Cardiac fibroblast (primary cell): ENCODE measurements around the gene CORT.

Experiments used
- DNase-seq, 2 donors: peaks; one replicate each; pipeline versions ENCODE4 v3.0.0 to v3.0.0-alpha.2; 2010; ENCODE audit warnings: low read depth in 2 of 2
- H3K4me3 ChIP-seq, 2 donors: replicated peaks in 1 of 2; 1 replicate in 1 of 2; 2 replicates in 1 of 2; pipeline ENCODE4 v1.5.1; 2011; ENCODE audit warnings: low read depth in 2 of 2, low read length in 2 of 2, mild to moderate bottlenecking in 2 of 2, moderate library complexity in 1 of 2
- TF ChIP-seq, protein P1 (sequence below): IDR thresholded peaks from one replicate; pipeline ENCODE4 v1.5.1; 2011; ENCODE audit warnings: low read depth, mild to moderate bottlenecking, low read length, inconsistent platforms

CORT gene

DNA sequence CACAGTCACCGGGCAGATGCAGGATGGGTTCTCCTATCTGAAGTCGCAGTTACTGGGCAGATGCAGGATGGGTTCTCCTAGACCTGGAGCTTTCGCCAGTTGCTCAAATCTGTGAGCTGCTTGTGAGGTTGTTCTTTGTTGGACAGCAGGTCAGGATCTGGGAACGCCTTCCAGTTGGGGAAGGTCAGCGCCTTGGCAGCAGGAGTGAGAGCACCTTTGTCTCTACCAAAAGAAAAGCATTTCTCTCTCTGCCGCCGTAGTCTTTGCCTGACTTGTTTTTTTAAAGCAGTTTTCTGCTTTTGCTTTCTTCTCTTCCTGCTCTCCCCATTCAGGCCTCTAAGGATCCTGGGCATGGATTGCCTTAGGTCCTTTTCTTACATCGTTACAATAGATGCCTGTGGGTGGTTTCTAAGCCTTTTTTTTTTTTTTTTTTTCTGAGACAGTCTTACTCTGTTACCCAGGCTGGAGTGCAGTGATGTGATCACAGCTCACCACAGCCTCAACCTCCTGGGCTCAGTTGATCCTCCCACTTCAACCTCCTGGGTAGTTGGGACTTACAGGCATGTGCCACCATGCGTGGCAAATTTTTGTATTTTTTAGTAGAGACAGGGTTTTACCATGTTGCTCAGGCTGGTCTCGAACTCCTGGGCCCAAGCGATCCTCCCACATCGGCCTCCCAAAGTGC lies 40.6 kb downstream of the CORT start:
- DNase-seq, result no peak
- no peak overlapping the region for H3K4me3 ChIP-seq
- TF ChIP-seq, protein P1, sequence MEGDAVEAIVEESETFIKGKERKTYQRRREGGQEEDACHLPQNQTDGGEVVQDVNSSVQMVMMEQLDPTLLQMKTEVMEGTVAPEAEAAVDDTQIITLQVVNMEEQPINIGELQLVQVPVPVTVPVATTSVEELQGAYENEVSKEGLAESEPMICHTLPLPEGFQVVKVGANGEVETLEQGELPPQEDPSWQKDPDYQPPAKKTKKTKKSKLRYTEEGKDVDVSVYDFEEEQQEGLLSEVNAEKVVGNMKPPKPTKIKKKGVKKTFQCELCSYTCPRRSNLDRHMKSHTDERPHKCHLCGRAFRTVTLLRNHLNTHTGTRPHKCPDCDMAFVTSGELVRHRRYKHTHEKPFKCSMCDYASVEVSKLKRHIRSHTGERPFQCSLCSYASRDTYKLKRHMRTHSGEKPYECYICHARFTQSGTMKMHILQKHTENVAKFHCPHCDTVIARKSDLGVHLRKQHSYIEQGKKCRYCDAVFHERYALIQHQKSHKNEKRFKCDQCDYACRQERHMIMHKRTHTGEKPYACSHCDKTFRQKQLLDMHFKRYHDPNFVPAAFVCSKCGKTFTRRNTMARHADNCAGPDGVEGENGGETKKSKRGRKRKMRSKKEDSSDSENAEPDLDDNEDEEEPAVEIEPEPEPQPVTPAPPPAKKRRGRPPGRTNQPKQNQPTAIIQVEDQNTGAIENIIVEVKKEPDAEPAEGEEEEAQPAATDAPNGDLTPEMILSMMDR, result no peak

DNA sequence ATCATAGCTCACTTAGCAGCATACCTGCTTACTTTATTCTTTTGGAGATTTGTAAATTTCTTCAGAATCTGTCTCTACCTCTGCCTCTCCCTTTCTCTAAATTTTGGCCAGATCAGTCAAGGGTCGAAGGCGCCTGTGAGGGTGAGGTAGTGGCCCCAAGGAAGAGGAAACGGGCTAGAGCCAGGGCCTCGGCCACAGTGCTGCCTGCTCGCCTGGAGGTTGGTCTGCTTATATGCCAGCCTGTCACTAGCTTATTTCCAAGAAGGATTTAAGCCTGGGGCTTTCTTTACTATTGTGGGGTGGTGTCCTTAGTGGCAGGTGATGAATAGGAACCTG lies 44.6 kb downstream of the CORT start:
- H3K4me3 ChIP-seq, result no peak overlapping the region
- no peak for DNase-seq
- TF ChIP-seq, protein P1, result no peak

DNA sequence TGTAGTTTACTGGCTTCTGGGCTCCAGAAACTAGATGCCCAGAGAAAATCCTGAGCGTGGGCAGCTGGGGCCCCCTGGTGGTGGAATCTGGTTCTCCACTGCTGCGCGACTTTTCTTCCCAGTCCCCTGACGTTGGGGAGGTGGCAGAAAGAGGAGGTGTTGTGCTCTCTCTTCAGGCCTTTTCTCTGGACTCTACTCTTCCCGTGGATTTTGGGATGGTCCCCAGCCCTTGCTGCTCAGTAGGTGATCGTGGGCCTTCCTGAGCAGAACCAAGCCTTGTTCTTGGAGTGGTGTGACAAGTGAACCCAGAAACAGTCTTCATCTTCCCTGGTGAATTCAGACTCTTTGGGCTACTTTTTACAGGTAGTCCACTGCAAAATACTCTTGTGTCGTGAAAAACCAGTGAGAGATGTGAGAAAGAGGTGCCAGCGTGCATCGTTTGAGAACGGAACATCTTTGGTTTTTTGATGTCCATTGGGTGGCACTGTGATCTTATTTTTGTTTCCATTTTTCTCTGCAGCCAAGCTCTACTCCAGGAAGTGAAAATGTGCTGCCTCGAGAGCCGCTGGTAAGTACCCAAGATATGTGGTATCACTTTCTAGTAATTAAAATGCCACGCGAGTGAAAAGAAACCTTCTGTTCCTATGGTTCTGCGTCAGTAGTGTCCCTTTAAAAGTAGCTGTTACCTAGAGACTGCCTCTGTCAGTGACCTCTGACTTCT lies 45.1 kb downstream of the CORT start:
- DNase-seq, result peak; percentile 65 to 75
- TF ChIP-seq, protein P1, result peak; percentile 85

DNA sequence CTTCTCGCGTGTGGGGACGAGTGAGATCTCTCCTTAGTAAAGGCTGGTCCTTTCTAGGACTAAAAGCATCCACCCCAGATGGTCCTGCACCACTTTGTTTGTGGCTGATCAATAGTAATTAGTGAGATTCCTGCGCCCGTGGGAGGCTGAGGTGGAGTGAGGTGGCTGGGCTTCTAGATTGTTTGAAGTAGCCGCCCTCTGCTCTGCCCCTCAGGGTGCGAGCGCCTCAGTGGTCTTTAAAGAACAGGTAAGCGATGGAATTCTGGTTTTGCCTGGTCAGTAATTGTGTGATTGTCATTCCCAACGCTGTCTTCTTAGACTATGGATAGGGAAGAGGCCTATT lies 45.6 kb downstream of the CORT start:
- H3K4me3 ChIP-seq, result no peak overlapping the region
- TF ChIP-seq, protein P1, result no peak
- no peak for DNase-seq

More for the DNA sequence above, 45.1 kb downstream of the CORT start:
- peak overlapping the region in 1 of 2 donors; percentile 16 for H3K4me3 ChIP-seq

DNA sequence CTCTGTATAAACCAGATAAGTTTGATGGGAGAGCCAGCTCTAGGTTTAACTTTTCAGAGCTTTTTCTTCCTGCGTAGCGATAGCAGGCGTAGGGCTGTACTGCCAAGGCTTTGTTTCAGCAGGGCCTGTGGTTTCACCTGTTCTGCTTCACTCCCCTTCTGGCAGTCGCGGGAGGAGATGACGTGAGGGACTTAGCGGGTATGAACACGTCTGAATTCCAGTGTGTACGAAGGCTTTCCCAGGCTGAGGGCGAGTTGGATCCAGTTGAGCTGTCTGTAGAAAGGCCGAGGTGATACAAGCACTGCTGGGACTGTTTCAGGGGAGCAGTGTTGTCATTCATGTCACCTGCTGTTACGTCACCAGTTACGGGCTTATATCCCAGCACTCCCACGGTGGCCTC lies 46.1 kb downstream of the CORT start:
- no peak for DNase-seq
- H3K4me3 ChIP-seq, result no peak overlapping the region
- TF ChIP-seq, protein P1, result no peak

DNA sequence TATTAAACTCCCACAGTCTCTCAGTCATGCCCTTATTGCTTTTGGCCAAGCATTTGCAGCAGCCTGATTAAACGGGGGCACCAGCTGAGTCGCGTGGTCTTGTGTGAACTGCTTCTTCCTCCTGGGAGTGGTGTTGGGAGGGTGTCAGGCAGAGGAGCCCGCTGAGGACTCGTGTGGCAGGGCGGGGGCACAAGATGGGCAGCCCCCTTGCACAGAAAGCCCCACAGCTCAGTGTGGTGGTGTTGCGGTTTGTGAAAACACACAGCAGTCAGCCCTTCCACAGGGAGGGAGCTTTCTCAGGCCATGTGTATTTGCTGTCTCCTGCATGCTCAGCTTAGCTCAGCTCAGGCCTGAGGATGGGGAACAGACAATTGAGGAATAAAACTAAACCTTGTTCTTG lies 47.3 kb downstream of the CORT start:
- TF ChIP-seq, protein P1, result no peak
- no peak for DNase-seq
- no peak overlapping the region for H3K4me3 ChIP-seq

DNA sequence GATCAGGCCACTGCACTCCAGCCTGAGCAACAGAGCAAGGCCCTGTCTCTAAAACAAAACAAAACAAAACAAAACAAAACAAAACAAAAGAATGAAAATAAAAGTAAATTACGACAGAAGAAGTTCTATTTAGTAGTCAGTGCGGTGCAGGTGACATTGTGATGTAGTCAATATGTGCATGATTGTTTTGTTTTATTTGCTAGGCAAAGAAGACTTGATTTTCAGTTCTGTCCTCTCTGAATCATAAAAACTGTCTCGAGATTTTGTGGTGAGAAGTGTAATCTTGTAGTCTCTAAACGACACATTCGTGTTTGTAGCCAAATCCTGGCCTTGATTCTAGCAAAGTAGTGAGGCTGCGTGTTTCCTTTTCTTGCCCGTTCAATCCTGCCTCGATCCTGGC lies 48.4 kb downstream of the CORT start:
- TF ChIP-seq, protein P1, result no peak
- DNase-seq, result no peak
- H3K4me3 ChIP-seq, result no peak overlapping the region
